ENCODE measurements around the gene DRD3. TPM values are rescaled to one million over a fixed set of nuclear protein-coding genes. Genes with fewer than 3 reads are reported as not detected.

DRD3 gene
- total RNA-seq, 1 experiment from 2014 or later: 0.17 TPM

DNA sequence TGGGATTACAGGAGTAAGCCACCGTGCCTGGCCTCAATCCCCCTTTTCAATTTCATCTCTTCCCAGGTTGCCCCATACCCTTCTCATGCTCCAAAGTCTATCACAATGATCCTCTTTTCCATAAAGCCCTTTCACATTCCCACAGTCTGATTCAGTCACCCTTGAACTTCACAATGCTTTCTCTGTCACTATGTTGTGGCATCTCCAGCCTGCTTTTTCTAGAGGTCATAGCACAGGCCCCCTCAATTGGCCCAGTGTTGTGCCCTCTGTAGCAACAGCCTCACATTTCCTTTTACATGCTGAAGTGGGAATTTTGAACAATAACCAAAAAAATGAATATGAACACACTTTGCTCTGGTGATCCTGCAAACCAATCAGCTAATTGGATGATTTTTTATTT, 21.5 kb downstream of the DRD3 start (continued):
- no peak for TF ChIP-seq ATF1 (CRISPR knock-in tag; IDR thresholded peaks at IDR 0.05)
- TF ChIP-seq NFATC4 (CRISPR knock-in tag; IDR thresholded peaks at IDR 0.05): no peak

GRCh38 chr3:114155370-114155821, 23.5 kb downstream of the DRD3 start:
- no peaks in the 10 kb centered on the region; the same call in 1 of the 2 replicates for H3K9me3 Mint-ChIP-seq
- peaks cover 85% of the 10 kb centered on the region for H3K4me1 Mint-ChIP-seq
- ATAC-seq (no peak), DNase-seq (ENCODE audit: low spot score) (peak; percentile 55)
- no peak overlapping the region for H3K4me3 Mint-ChIP-seq
- TF ChIP-seq ZNF423 (CRISPR knock-in tag; IDR thresholded peaks at IDR 0.05): peak; percentile 36
- TF ChIP-seq ZNF396 (CRISPR knock-in tag; IDR thresholded peaks at IDR 0.05; ENCODE audit: borderline replicate concordance): 0 out of 2 replicates have a peak, but pooled peaks have one; percentile 56
- TF ChIP-seq, protein P1, sequence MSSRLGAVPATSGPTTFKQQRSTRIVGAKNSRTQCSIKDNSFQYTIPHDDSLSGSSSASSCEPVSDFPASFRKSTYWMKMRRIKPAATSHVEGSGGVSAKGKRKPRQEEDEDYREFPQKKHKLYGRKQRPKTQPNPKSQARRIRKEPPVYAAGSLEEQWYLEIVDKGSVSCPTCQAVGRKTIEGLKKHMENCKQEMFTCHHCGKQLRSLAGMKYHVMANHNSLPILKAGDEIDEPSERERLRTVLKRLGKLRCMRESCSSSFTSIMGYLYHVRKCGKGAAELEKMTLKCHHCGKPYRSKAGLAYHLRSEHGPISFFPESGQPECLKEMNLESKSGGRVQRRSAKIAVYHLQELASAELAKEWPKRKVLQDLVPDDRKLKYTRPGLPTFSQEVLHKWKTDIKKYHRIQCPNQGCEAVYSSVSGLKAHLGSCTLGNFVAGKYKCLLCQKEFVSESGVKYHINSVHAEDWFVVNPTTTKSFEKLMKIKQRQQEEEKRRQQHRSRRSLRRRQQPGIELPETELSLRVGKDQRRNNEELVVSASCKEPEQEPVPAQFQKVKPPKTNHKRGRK (CRISPR knock-in tag; IDR thresholded peaks at IDR 0.05; ENCODE audit: borderline replicate concordance): 0 out of 2 replicates have a peak, but pooled peaks have one; percentile 22
- TF ChIP-seq, protein P2, sequence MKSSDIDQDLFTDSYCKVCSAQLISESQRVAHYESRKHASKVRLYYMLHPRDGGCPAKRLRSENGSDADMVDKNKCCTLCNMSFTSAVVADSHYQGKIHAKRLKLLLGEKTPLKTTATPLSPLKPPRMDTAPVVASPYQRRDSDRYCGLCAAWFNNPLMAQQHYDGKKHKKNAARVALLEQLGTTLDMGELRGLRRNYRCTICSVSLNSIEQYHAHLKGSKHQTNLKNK (CRISPR knock-in tag; IDR thresholded peaks at IDR 0.05): no peak
- TF ChIP-seq ZSCAN18 (CRISPR knock-in tag; IDR thresholded peaks at IDR 0.05): peak; percentile 75; the same call in 1 of the 2 replicates
- TF ChIP-seq, protein P3, sequence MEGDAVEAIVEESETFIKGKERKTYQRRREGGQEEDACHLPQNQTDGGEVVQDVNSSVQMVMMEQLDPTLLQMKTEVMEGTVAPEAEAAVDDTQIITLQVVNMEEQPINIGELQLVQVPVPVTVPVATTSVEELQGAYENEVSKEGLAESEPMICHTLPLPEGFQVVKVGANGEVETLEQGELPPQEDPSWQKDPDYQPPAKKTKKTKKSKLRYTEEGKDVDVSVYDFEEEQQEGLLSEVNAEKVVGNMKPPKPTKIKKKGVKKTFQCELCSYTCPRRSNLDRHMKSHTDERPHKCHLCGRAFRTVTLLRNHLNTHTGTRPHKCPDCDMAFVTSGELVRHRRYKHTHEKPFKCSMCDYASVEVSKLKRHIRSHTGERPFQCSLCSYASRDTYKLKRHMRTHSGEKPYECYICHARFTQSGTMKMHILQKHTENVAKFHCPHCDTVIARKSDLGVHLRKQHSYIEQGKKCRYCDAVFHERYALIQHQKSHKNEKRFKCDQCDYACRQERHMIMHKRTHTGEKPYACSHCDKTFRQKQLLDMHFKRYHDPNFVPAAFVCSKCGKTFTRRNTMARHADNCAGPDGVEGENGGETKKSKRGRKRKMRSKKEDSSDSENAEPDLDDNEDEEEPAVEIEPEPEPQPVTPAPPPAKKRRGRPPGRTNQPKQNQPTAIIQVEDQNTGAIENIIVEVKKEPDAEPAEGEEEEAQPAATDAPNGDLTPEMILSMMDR (IDR thresholded peaks at IDR 0.05): peak; percentile 40
- POLR2A ChIA-PET: interaction anchor here (0.7 kb wide), 1 partner anchor 229 kb away, joined by 3 read pairs; no protein-coding TSS in a partner anchor
- CTCF ChIA-PET: interaction anchor here (0.5 to 3.8 kb wide), 31 partner anchors 8 to 619 kb away, joined by 3 to 49 read pairs (median 4); partner anchors contain the start of gene DRD3
- H3K27ac Mint-ChIP-seq: no peak overlapping the region
- no peaks in the 10 kb centered on the region for H3K36me3 Mint-ChIP-seq
- no peaks in the 10 kb centered on the region; the same call in 1 of the 2 replicates for H3K27me3 Mint-ChIP-seq (ENCODE audit: low read depth)

DNA sequence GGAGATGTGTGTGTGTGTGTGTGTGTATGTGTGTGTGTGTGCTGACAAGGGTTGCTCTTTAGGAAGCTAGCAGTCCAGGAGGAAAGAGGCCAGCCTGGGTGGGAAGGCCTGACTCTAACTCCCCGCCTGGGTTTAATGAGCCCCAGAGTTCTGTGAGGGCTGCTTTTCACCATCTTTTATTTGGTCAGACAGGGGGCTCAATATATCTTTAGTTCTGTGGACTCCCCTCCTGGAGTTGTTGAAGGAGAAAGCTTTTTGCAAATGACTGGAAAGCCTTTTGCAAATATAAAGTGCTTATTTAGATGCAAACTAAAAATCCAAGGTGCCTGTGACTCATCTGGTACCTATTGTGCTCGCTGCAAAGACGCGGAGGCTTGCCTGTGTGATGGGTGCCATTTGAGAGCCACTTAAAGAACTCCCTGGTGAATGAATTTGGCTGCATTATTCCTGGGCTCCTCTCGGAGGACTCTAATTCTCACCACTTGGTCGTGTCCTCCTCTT, 24.5 kb downstream of the DRD3 start:
- Mint-ChIP-seq H3K9me3 (no peaks in the 10 kb centered on the region; the same call in 1 of the 2 replicates), H3K27me3 (ENCODE audit: low read depth) (peaks cover 3% of the 10 kb centered on the region; the same call in 1 of the 2 replicates), H3K4me3 (peak overlapping the region; percentile 40), H3K27ac (peak overlapping the region; percentile 94), H3K4me1 (peaks cover 84% of the 10 kb centered on the region), H3K36me3 (no peaks in the 10 kb centered on the region)
- ATAC-seq (peak; percentile 69), DNase-seq (ENCODE audit: low spot score) (peak; percentile 47)
- TF ChIP-seq ZNF281 (CRISPR knock-in tag; IDR thresholded peaks at IDR 0.05) (no peak), IRF2 (CRISPR knock-in tag; IDR thresholded peaks at IDR 0.05; ENCODE audit: borderline replicate concordance, low read depth) (no peak), ZNF423 (CRISPR knock-in tag; IDR thresholded peaks at IDR 0.05) (peak; percentile 87), ZNF263 (CRISPR knock-in tag; IDR thresholded peaks at IDR 0.05; ENCODE audit: low read depth) (no peak)
- TF ChIP-seq, protein P4, sequence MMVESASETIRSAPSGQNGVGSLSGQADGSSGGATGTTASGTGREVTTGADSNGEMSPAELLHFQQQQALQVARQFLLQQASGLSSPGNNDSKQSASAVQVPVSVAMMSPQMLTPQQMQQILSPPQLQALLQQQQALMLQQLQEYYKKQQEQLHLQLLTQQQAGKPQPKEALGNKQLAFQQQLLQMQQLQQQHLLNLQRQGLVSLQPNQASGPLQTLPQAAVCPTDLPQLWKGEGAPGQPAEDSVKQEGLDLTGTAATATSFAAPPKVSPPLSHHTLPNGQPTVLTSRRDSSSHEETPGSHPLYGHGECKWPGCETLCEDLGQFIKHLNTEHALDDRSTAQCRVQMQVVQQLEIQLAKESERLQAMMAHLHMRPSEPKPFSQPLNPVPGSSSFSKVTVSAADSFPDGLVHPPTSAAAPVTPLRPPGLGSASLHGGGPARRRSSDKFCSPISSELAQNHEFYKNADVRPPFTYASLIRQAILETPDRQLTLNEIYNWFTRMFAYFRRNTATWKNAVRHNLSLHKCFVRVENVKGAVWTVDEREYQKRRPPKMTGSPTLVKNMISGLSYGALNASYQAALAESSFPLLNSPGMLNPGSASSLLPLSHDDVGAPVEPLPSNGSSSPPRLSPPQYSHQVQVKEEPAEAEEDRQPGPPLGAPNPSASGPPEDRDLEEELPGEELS (CRISPR knock-in tag; IDR thresholded peaks at IDR 0.05): 0 out of 2 replicates have a peak, but pooled peaks have one; percentile 21
- TF ChIP-seq, protein P5, sequence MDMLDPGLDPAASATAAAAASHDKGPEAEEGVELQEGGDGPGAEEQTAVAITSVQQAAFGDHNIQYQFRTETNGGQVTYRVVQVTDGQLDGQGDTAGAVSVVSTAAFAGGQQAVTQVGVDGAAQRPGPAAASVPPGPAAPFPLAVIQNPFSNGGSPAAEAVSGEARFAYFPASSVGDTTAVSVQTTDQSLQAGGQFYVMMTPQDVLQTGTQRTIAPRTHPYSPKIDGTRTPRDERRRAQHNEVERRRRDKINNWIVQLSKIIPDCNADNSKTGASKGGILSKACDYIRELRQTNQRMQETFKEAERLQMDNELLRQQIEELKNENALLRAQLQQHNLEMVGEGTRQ (CRISPR knock-in tag; IDR thresholded peaks at IDR 0.05): peak; percentile 1; the same call in 1 of the 2 replicates
- POLR2A ChIA-PET: no interaction called here
- CTCF ChIA-PET: interaction anchor here (0.6 to 3.8 kb wide), 13 partner anchors 14 to 620 kb away, joined by 3 to 49 read pairs (median 6); partner anchors contain the start of gene DRD3
